ENCODE measurements around the gene PON3. TPM values are rescaled to one million over a fixed set of nuclear protein-coding genes. Genes with fewer than 3 reads are reported as not detected.

PON3 gene
- total and polyA plus RNA-seq, 2 of the 13 experiments (the other 11 are each of a cell fraction or from before 2014, with no cell fraction given), result 23.6 to 37.8 TPM

- TF ChIP-seq YEATS2 (CRISPR knock-in tag; IDR thresholded peaks at IDR 0.05; ENCODE audit: borderline replicate concordance), result no peak
- no peak for TF ChIP-seq ZNF691 (CRISPR knock-in tag; IDR thresholded peaks at IDR 0.05; ENCODE audit: borderline replicate concordance, low read depth)
- TF ChIP-seq ZNF558 (CRISPR knock-in tag; IDR thresholded peaks at IDR 0.05; ENCODE audit: borderline replicate concordance), result no peak
- peak; percentile 52; the same call in 1 of the 2 replicates for TF ChIP-seq ZNF414 (CRISPR knock-in tag; IDR thresholded peaks at IDR 0.05)
- no peak for TF ChIP-seq ZNF451 (CRISPR knock-in tag; IDR thresholded peaks at IDR 0.05)
- TF ChIP-seq HDAC2 (CRISPR knock-in tag; IDR thresholded peaks at IDR 0.05), result peak; percentile 58
- no peak for TF ChIP-seq FOXC1 (CRISPR knock-in tag; IDR thresholded peaks at IDR 0.05; ENCODE audit: borderline replicate concordance)
- TF ChIP-seq ZNF816 (CRISPR knock-in tag; IDR thresholded peaks at IDR 0.05; ENCODE audit: borderline replicate concordance), result no peak
- TF ChIP-seq RFXANK (CRISPR knock-in tag; IDR thresholded peaks at IDR 0.05), result no peak
- no peak for TF ChIP-seq EZH2 (conservative IDR thresholded peaks at IDR 0.05; ENCODE audit: low read depth, low read length)
- TF ChIP-seq ATM (IDR thresholded peaks at IDR 0.05; ENCODE audit: borderline replicate concordance), result no peak
- TF ChIP-seq ZNF24 (IDR thresholded peaks at IDR 0.05), result no peak
- TF ChIP-seq ZNF329 (CRISPR knock-in tag; IDR thresholded peaks at IDR 0.05; ENCODE audit: low read depth), result no peak
- TF ChIP-seq KDM6A (CRISPR knock-in tag; IDR thresholded peaks at IDR 0.05; ENCODE audit: low read depth), result peak; percentile 73; the same call in 1 of the 2 replicates
- no peak for TF ChIP-seq KLF15 (CRISPR knock-in tag; IDR thresholded peaks at IDR 0.05; ENCODE audit: borderline replicate concordance)
- no peak for TF ChIP-seq CHCHD3 (CRISPR knock-in tag; IDR thresholded peaks at IDR 0.05)
- TF ChIP-seq ZNF543 (CRISPR knock-in tag; IDR thresholded peaks at IDR 0.05), result no peak
- no peak for TF ChIP-seq GPN1 (CRISPR knock-in tag; IDR thresholded peaks at IDR 0.05; ENCODE audit: borderline replicate concordance)
- no peak for TF ChIP-seq ZNF75D (CRISPR knock-in tag; IDR thresholded peaks at IDR 0.05; ENCODE audit: borderline replicate concordance)
- TF ChIP-seq STAT6 (CRISPR knock-in tag; IDR thresholded peaks at IDR 0.05; ENCODE audit: borderline replicate concordance), result no peak
- TF ChIP-seq, protein P1, sequence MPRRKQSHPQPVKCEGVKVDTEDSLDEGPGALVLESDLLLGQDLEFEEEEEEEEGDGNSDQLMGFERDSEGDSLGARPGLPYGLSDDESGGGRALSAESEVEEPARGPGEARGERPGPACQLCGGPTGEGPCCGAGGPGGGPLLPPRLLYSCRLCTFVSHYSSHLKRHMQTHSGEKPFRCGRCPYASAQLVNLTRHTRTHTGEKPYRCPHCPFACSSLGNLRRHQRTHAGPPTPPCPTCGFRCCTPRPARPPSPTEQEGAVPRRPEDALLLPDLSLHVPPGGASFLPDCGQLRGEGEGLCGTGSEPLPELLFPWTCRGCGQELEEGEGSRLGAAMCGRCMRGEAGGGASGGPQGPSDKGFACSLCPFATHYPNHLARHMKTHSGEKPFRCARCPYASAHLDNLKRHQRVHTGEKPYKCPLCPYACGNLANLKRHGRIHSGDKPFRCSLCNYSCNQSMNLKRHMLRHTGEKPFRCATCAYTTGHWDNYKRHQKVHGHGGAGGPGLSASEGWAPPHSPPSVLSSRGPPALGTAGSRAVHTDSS (CRISPR knock-in tag; conservative IDR thresholded peaks at IDR 0.05), result no peak
- no peak for TF ChIP-seq NR0B2 (CRISPR knock-in tag; IDR thresholded peaks at IDR 0.05)
- TF ChIP-seq NAIF1 (CRISPR knock-in tag; IDR thresholded peaks at IDR 0.05; ENCODE audit: borderline replicate concordance), result no peak
- TF ChIP-seq ZNF883 (CRISPR knock-in tag; IDR thresholded peaks at IDR 0.05; ENCODE audit: not compliant biosample characterization), result no peak
Observed at GRCh38 chr7:95441042-95441823, 45.1 kb upstream of the PON3 start (continued).

All from HepG2 (cell line).